Epidermal melanocyte (primary cell): ENCODE data around the gene RAD23B.

Experiments
- DNase-seq: peaks from one replicate; pipeline ENCODE4 v3.0.0; 2011; ENCODE audit warnings: low spot score; ENCODE audit not compliant: insufficient read length

Gene RAD23B

GRCh38 chr9:107334103-107334776, 51.2 kb downstream of the RAD23B start:
- no peak for DNase-seq

- no peak for DNase-seq
Measured at GRCh38 chr9:107335331-107335730, 52.3 kb downstream of the RAD23B start.

- no peak for DNase-seq
Measured at GRCh38 chr9:107336718-107337360, 53.8 kb downstream of the RAD23B start.

DNA sequence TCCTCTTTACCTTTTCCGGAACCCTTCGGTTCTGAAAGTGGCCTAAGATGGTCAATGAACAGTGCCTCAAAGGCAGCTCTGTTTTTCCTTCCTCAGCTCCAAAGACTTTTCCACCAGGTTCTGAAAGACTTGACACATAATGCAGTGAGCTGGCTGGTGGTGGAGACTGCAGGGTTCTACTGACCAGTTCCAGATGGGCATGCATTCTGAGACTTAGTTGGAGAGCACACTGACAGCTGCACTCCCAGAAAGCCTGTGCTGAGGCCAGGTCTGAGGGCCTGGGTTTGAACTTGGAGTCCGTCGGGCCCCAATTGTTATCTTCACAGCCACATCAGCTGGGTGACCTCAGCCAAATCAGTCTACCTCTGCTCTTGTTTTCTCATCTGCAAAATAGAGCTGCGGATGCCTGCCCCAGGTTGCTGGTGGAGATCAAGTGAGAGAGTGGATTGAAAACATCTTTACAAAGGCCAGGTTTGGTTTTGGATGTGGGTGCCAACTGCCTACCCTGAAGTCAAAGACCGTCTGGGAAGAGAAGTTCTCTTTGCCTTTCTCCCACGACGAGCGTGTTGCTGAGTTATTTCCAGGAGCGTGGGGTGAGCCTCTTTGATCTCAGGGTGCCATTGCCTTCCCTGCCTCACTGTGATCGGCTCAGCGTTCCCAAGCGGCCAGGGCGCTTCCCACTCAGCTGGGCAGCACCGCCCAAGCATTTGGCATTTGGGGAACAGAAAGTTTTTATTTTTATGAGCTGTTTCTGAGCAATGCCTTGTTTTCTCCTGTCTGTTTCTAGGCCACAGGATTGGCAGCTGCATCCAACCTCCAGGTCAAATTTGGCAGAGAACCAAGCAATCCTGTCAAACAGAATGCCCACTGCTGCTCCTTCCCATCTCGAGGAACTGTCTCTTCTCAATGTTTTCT, 54.9 kb downstream of the RAD23B start:
- DNase-seq, result no peak

DNA sequence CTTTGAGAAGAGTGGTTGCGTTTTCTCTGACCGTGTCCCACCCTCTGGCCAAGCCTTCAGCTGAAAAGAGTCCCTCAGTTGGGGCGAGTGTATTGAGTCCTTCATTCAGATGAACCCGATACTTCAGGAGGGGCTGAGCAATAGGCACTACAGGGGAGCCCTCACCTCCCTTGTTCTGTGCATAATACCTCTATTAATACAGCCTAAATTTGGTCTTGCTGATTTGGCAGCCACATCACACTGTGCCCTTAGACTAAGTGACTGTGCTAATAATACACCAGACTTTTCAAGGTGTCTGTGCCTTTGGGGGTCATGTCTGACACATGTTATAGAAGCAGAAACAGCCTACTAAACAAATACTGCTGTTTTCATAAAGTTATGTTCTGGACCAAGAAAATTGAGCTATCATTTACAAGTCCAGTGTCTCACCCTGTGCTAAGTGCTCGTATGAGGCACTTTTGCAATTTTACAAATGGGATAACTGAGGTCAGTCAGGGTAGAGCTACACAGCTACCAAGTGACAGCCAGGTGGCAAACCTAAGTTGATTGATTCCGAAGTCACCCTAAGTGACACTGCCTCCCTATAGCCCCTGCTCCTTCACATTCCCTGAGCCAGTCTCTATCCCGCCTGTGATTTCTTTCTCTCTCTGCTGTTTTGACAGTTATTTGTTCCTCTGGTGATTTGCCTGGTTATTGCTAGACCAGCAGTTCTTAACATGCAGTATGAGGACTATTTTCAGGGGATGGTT, 56.0 kb downstream of the RAD23B start:
- DNase-seq, result no peak

DNA sequence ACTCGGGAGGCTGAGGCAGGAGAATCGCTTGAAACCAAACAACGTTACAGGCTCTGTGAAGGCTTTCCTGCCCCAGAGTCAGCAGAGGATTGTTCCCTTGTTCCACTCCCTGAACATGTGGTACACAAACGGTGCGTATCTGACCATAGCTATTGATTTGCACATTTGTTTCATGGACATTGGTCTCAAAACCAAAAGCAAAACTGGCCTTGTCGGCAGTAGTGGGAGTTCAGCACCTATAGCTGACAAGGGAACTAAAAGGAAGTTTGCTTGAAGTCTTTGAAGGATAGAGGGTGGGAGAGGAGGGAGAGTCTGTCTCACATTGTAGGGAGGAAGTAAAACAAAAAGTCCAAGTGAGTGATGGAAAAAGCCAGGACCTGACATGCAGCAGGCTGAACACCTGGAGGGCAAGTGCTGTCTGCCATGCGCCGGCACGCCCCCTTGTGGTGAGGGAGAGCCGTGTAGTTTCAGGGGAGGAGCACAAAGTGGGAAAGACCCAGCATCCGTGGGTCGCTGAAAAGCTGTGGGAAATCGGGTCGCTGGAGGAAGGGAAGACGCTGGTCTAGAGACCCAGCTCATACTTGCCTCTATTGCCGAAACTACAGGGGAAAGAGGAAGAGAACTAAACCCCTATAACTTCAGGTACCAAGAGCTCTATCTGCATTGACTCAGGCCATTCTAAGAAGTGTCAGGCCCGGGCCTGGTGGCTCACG, 58.0 kb downstream of the RAD23B start:
- peak; percentile 55 for DNase-seq

- no peak for DNase-seq
Measured at GRCh38 chr9:107342476-107343161, 59.5 kb downstream of the RAD23B start.

GRCh38 chr9:107345327-107345726, 62.2 kb downstream of the RAD23B start:
- DNase-seq, result no peak

DNA sequence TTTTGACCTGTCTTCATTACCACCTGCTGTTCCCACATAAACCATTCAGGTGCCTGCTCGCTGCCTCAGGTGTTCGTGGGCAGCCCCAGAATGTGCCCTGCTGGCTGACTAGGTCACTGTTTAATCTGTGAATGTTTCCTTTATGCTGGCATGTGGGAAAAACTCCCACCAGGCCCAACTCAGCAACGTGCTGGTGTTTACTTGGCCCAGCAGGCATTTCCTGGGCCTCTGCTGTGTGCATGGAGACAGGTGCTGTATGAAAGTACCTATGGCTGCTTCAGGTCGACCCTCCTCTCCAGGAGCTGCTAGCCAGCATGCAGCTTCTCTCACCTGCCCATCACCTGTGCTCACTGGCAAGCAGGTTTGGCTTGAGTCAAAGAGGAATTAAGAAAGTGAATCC, 65.8 kb downstream of the RAD23B start:
- DNase-seq, result no peak

DNA sequence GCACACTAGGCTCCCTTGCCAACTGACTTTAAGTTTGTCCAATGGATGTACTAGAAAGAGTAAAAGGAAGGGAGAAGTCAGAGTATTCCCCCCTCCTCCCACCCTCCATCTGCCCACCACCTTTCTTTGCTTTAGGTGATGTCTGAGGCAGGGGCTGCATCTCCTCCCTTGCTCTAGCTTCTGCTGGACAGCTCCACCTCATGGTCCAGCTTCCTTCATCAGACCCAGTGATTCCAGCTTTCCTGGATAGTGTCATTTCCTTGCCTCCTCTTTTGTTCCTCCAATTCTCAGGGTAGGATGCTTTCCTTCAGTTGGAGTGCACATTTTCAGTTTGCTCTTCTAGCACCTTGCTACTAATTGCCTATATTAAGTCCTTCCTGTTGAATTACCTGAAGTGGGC, 67.4 kb downstream of the RAD23B start:
- DNase-seq, result no peak

- no peak for DNase-seq
Measured at GRCh38 chr9:107351382-107352045, 68.4 kb downstream of the RAD23B start.

DNA sequence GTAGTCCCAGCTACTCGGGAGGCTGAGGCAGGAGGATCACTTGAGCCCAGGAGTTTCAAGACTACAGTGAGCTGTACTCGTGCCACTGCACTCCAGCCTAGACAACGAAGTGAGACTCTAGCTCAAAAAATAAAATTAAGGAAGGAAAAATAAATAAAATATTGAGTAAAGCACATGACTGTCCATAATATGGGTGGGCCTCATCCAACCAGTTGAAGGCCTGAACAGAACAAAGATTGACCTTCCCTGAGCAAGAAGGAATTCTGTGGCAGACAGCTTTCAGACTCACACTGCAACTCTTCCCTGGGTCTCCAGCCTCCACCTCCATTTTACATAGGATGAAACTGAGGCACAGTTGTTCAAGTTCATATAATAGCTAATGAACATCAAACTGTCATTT, 72.3 kb downstream of the RAD23B start:
- DNase-seq, result no peak

DNA sequence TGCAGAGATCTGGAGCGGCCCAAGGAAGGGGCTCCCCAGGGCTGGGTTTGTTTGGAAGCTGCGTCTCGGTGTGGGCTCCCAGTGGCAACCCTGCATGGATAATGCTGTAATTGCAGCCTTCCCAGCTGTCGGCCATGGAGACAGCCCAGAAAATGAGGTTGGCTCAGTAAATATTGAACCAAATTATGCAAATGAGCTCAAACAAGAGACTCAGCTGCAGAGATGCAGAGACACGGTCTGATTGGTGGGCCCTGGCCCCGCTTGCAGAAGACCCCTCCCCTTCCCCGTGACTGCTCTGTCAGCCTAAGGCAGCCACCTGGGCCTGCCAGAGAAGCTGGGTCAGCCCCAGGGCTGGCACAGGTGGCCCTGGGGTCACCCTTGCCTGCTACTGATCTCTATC, 75.9 kb downstream of the RAD23B start:
- DNase-seq, result no peak

- DNase-seq, result no peak
Measured at GRCh38 chr9:107360098-107360497, 77.0 kb downstream of the RAD23B start.

GRCh38 chr9:107361816-107362215, 78.7 kb downstream of the RAD23B start:
- DNase-seq, result no peak

- peak; percentile 79 for DNase-seq
Measured at GRCh38 chr9:107363516-107364152, 80.6 kb downstream of the RAD23B start.

GRCh38 chr9:107367727-107368502, 84.8 kb downstream of the RAD23B start:
- DNase-seq, result no peak

DNA sequence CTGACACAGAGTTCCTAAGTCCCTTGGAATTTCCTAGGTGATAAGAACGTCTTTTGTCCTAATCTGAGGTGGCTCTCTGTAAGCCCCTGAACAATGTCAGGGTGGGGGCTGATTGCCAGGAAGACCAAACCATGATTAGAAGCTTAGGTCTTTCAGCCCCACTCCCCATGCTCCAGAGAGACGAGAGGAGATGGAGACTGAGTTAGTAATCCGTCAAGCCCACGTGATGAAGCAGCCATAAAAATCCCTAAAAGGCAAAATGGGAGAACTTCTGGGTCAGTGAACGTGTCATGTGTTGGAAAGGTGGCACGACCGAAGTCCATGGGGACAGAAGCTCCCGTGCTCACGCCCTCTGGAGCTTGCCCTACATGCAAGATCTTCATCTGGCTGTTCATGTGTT, 85.6 kb downstream of the RAD23B start:
- no peak for DNase-seq
